GM19238 (cell line): Measurements from ENCODE around the gene MAP3K15.

ENCODE experiments used
- DNase-seq: peaks from one replicate; pipeline ENCODE4 v3.0.0; 2011; ENCODE audit warnings: low spot score; ENCODE audit not compliant: insufficient read length

The MAP3K15 gene

GRCh38 chrX:19392703-19393102, 122.6 kb downstream of the MAP3K15 start:
- DNase-seq: no peak

GRCh38 chrX:19392078-19392477, 123.2 kb downstream of the MAP3K15 start:
- DNase-seq: no peak

- DNase-seq: no peak
Observed at GRCh38 chrX:19389227-19389845, 126.0 kb downstream of the MAP3K15 start.

- no peak for DNase-seq
Observed at GRCh38 chrX:19388741-19389140, 126.6 kb downstream of the MAP3K15 start.

- DNase-seq: no peak
Observed at GRCh38 chrX:19388064-19388679, 127.1 kb downstream of the MAP3K15 start.

GRCh38 chrX:19386679-19387078, 128.6 kb downstream of the MAP3K15 start:
- no peak for DNase-seq

GRCh38 chrX:19382555-19383145, 132.7 kb downstream of the MAP3K15 start:
- peak; percentile 25 for DNase-seq

GRCh38 chrX:19381326-19381725, 134.0 kb downstream of the MAP3K15 start:
- DNase-seq: no peak

GRCh38 chrX:19377799-19378198, 137.5 kb downstream of the MAP3K15 start:
- DNase-seq: no peak

GRCh38 chrX:19375546-19375945, 139.8 kb downstream of the MAP3K15 start:
- no peak for DNase-seq

GRCh38 chrX:19373351-19373891, 141.9 kb downstream of the MAP3K15 start:
- no peak for DNase-seq

- DNase-seq: no peak
Observed at GRCh38 chrX:19372547-19373331, 142.6 kb downstream of the MAP3K15 start.

- peak; percentile 30 for DNase-seq
Observed at GRCh38 chrX:19372170-19372546, 143.2 kb downstream of the MAP3K15 start.

- no peak for DNase-seq
Observed at GRCh38 chrX:19370061-19370460, 145.2 kb downstream of the MAP3K15 start.

- no peak for DNase-seq
Observed at GRCh38 chrX:19368576-19368975, 146.7 kb downstream of the MAP3K15 start.

- no peak for DNase-seq
Observed at GRCh38 chrX:19361701-19362100, 153.6 kb downstream of the MAP3K15 start.

GRCh38 chrX:19360903-19361302, 154.4 kb downstream of the MAP3K15 start:
- no peak for DNase-seq

- DNase-seq: no peak
Observed at GRCh38 chrX:19358521-19358920, 156.8 kb downstream of the MAP3K15 start.

GRCh38 chrX:19354625-19355024, 160.7 kb downstream of the MAP3K15 start:
- no peak for DNase-seq

- DNase-seq: peak; percentile 44
Observed at GRCh38 chrX:19350941-19351384, 164.3 kb downstream of the MAP3K15 start.

- DNase-seq: no peak
Observed at GRCh38 chrX:19349264-19349663, 166.0 kb downstream of the MAP3K15 start.

GRCh38 chrX:19347916-19348315, 167.4 kb downstream of the MAP3K15 start:
- DNase-seq: no peak
